ENCODE data around the gene MYH15. TPM values are rescaled to one million over a fixed set of nuclear protein-coding genes. Genes with fewer than 3 reads are reported as not detected.

Gene MYH15
- polyA plus RNA-seq, 1 donor from 2014 or later: 0.71 TPM

DNA sequence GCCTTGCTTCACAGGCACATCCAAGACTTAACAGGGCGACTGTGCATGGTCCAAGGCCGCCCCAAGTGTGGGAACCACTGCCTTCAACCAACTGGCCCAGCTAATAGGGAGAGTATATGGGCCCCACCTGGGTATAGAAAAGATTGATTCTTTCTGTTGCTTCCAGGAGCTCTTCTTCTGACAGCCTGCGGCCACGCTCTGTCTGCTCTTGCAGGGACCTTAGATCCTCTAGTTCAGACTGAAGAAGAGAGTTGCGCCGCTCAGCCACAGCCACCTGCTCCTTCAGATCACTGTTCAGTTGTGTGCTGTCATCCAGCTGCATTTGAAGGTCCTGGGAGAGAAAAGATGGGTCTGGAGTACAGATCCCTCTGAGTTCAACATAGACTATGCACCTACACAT, 111.9 kb downstream of the MYH15 start:
- Histone ChIP-seq H3K27ac (ENCODE audit: low read length) (no peak overlapping the region), H2AFZ (ENCODE audit: low read depth, low read length) (no peak overlapping the region), H3F3A (ENCODE audit: insufficient read depth, low read length, poor library complexity, severe bottlenecking) (no peaks in the 10 kb centered on the region), H4K20me1 (ENCODE audit: insufficient read depth) (no peaks in the 10 kb centered on the region), H3K9me3 (ENCODE audit: low read length) (no peaks in the 10 kb centered on the region), H3K9me2 (ENCODE audit: insufficient read depth, low read length) (no peaks in the 10 kb centered on the region), H3K27me3 (ENCODE audit: insufficient read depth, low read depth, low read length) (no peaks in the 10 kb centered on the region), H3K9ac (ENCODE audit: low read length) (no peak overlapping the region), H3K79me2 (replicated peaks; ENCODE audit: insufficient read depth, low read length) (no peaks in the 10 kb centered on the region), H3K4me3 (ENCODE audit: low read length) (no peak overlapping the region), H3K36me3 (ENCODE audit: insufficient read depth, low read length) (no peaks in the 10 kb centered on the region), H3K4me2 (ENCODE audit: low read length) (no peak overlapping the region)
- TF ChIP-seq, protein P1, sequence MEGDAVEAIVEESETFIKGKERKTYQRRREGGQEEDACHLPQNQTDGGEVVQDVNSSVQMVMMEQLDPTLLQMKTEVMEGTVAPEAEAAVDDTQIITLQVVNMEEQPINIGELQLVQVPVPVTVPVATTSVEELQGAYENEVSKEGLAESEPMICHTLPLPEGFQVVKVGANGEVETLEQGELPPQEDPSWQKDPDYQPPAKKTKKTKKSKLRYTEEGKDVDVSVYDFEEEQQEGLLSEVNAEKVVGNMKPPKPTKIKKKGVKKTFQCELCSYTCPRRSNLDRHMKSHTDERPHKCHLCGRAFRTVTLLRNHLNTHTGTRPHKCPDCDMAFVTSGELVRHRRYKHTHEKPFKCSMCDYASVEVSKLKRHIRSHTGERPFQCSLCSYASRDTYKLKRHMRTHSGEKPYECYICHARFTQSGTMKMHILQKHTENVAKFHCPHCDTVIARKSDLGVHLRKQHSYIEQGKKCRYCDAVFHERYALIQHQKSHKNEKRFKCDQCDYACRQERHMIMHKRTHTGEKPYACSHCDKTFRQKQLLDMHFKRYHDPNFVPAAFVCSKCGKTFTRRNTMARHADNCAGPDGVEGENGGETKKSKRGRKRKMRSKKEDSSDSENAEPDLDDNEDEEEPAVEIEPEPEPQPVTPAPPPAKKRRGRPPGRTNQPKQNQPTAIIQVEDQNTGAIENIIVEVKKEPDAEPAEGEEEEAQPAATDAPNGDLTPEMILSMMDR (IDR thresholded peaks at IDR 0.05; ENCODE audit: poor library complexity, severe bottlenecking): no peak
- no peak for TF ChIP-seq SMC3 (conservative IDR thresholded peaks at IDR 0.05; ENCODE audit: poor library complexity)
- no peak for TF ChIP-seq TAF1 (IDR thresholded peaks at IDR 0.05; ENCODE audit: low read depth)
- TF ChIP-seq RAD21 (conservative IDR thresholded peaks at IDR 0.05): no peak
- TF ChIP-seq MXI1 (conservative IDR thresholded peaks at IDR 0.05; ENCODE audit: poor library complexity, severe bottlenecking): no peak
- TF ChIP-seq EP300 (conservative IDR thresholded peaks at IDR 0.05; ENCODE audit: poor library complexity, severe bottlenecking): no peak
- TF ChIP-seq EZH2 (IDR thresholded peaks at IDR 0.05; ENCODE audit: borderline replicate concordance, insufficient read depth, low read length, poor library complexity, severe bottlenecking): no peak
- no peak for TF ChIP-seq POLR2AphosphoS5 (IDR thresholded peaks at IDR 0.05)
- TF ChIP-seq, protein P2, sequence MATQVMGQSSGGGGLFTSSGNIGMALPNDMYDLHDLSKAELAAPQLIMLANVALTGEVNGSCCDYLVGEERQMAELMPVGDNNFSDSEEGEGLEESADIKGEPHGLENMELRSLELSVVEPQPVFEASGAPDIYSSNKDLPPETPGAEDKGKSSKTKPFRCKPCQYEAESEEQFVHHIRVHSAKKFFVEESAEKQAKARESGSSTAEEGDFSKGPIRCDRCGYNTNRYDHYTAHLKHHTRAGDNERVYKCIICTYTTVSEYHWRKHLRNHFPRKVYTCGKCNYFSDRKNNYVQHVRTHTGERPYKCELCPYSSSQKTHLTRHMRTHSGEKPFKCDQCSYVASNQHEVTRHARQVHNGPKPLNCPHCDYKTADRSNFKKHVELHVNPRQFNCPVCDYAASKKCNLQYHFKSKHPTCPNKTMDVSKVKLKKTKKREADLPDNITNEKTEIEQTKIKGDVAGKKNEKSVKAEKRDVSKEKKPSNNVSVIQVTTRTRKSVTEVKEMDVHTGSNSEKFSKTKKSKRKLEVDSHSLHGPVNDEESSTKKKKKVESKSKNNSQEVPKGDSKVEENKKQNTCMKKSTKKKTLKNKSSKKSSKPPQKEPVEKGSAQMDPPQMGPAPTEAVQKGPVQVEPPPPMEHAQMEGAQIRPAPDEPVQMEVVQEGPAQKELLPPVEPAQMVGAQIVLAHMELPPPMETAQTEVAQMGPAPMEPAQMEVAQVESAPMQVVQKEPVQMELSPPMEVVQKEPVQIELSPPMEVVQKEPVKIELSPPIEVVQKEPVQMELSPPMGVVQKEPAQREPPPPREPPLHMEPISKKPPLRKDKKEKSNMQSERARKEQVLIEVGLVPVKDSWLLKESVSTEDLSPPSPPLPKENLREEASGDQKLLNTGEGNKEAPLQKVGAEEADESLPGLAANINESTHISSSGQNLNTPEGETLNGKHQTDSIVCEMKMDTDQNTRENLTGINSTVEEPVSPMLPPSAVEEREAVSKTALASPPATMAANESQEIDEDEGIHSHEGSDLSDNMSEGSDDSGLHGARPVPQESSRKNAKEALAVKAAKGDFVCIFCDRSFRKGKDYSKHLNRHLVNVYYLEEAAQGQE (IDR thresholded peaks at IDR 0.05; ENCODE audit: borderline replicate concordance): no peak

GRCh38 chr3:108396336-108396735, 114.1 kb downstream of the MYH15 start:
- H2AFZ ChIP-seq (ENCODE audit: low read depth, low read length): no peak overlapping the region
- H3K9me3 ChIP-seq (ENCODE audit: low read length): no peaks in the 10 kb centered on the region
- no peak overlapping the region for H3K4me2 ChIP-seq (ENCODE audit: low read length)
- H3K36me3 ChIP-seq (ENCODE audit: insufficient read depth, low read length): no peaks in the 10 kb centered on the region
- H3K79me2 ChIP-seq (replicated peaks; ENCODE audit: insufficient read depth, low read length): no peaks in the 10 kb centered on the region
- no peaks in the 10 kb centered on the region for H3K9me2 ChIP-seq (ENCODE audit: insufficient read depth, low read length)
- no peak overlapping the region for H3K27ac ChIP-seq (ENCODE audit: low read length)
- H3F3A ChIP-seq (ENCODE audit: insufficient read depth, low read length, poor library complexity, severe bottlenecking): no peaks in the 10 kb centered on the region
- H3K9ac ChIP-seq (ENCODE audit: low read length): no peak overlapping the region
- H3K27me3 ChIP-seq (ENCODE audit: insufficient read depth, low read depth, low read length): no peaks in the 10 kb centered on the region
- TF ChIP-seq MXI1 (conservative IDR thresholded peaks at IDR 0.05; ENCODE audit: poor library complexity, severe bottlenecking) (no peak), SMC3 (conservative IDR thresholded peaks at IDR 0.05; ENCODE audit: poor library complexity) (no peak), TAF1 (IDR thresholded peaks at IDR 0.05; ENCODE audit: low read depth) (no peak), RAD21 (conservative IDR thresholded peaks at IDR 0.05) (no peak), EP300 (conservative IDR thresholded peaks at IDR 0.05; ENCODE audit: poor library complexity, severe bottlenecking) (no peak), EZH2 (IDR thresholded peaks at IDR 0.05; ENCODE audit: borderline replicate concordance, insufficient read depth, low read length, poor library complexity, severe bottlenecking) (no peak), POLR2AphosphoS5 (IDR thresholded peaks at IDR 0.05) (no peak)
- TF ChIP-seq, protein P1 (IDR thresholded peaks at IDR 0.05; ENCODE audit: poor library complexity, severe bottlenecking): no peak
- TF ChIP-seq, protein P2 (IDR thresholded peaks at IDR 0.05; ENCODE audit: borderline replicate concordance): no peak
- no peaks in the 10 kb centered on the region for H4K20me1 ChIP-seq (ENCODE audit: insufficient read depth)
- H3K4me3 ChIP-seq (ENCODE audit: low read length): no peak overlapping the region
